Measurements from ENCODE around the gene SNAPIN. TPM values are rescaled to one million over a fixed set of nuclear protein-coding genes. Genes with fewer than 3 reads are reported as not detected.
A peak's percentile ranks its signal among the peaks of the same experiment; 100 is the strongest.

Gene SNAPIN
- total RNA-seq, 1 experiment from 2014 or later = 39.1 TPM

- POLR2A ChIA-PET = interaction anchor here (0.9 to 9.1 kb wide), 6 partner anchors 7 to 76 kb away, joined by 4 to 61 read pairs (median 6); partner anchors contain the start of genes CHTOP, S100A13 and S100A6
- no TSS peak for BruUV-seq (replicated peaks)
Observed at GRCh38 chr1:153610334-153610733, 48.2 kb upstream of the SNAPIN start.

GRCh38 chr1:153610811-153611301 is 47.6 kb upstream of the SNAPIN start:
- no peak for TF ChIP-seq EGR1 (IDR thresholded peaks at IDR 0.05; ENCODE audit: low read depth)
- TF ChIP-seq SRF (IDR thresholded peaks at IDR 0.05; ENCODE audit: low read depth) = no peak
- no peak for TF ChIP-seq ZBTB33 (IDR thresholded peaks at IDR 0.05; ENCODE audit: extremely low read depth, insufficient replicate concordance, low read length)
- TF ChIP-seq ELF1 (IDR thresholded peaks at IDR 0.05; ENCODE audit: borderline replicate concordance, low read depth) = no peak
- no peak for TF ChIP-seq POLR2AphosphoS5 (IDR thresholded peaks at IDR 0.05; ENCODE audit: low read depth, low read length)
- no peak for TF ChIP-seq EZH2phosphoT487 (IDR thresholded peaks at IDR 0.05; ENCODE audit: borderline replicate concordance)
- TF ChIP-seq ZNF274 (IDR thresholded peaks at IDR 0.05; ENCODE audit: low read depth, low read length) = no peak
- TF ChIP-seq CTCF (IDR thresholded peaks at IDR 0.05 in 2 of 3, conservative IDR thresholded peaks at IDR 0.05 in 1 of 3; ENCODE audit: borderline replicate concordance in 1 of 3, insufficient read depth in 1 of 3, low read depth in 2 of 3, low read length in 2 of 3) = no peak
- no peak for TF ChIP-seq JUND (IDR thresholded peaks at IDR 0.05)
- no peak for TF ChIP-seq ZFX (IDR thresholded peaks at IDR 0.05)
- no peak for TF ChIP-seq SP1 (IDR thresholded peaks at IDR 0.05; ENCODE audit: low read depth)
- TF ChIP-seq MAX (IDR thresholded peaks at IDR 0.05) = no peak
- no peak for TF ChIP-seq RAD21 (IDR thresholded peaks at IDR 0.05; ENCODE audit: low read depth)
- no peak for TF ChIP-seq TCF7L2 (IDR thresholded peaks at IDR 0.05; ENCODE audit: borderline replicate concordance, extremely low read depth, insufficient read depth, insufficient read length)
- Histone ChIP-seq H3K36me3 (ENCODE audit: control insufficient read depth in 1 of 2, insufficient read depth in 2 of 2, low read length in 2 of 2) (peaks cover 3 to 17% of the 10 kb centered on the region in 2 experiments; a peak in 3 of 4 replicates), H3K9me3 (ENCODE audit: control insufficient read depth in 1 of 2, insufficient read depth in 1 of 2, low read depth in 1 of 2, low read length in 2 of 2) (no peaks in the 10 kb centered on the region), H3K9me2 (ENCODE audit: insufficient read depth) (no peaks in the 10 kb centered on the region), H3K4me1 (ENCODE audit: control insufficient read depth in 1 of 2, insufficient read depth in 2 of 2, low read length in 2 of 2) (peaks cover 57 to 83% of the 10 kb centered on the region in 2 experiments), H3K27ac (ENCODE audit: low read depth, low read length) (peak overlapping the region; percentile 72), H3K4me2 (ENCODE audit: low read length) (peak overlapping the region; percentile 88), H3K79me2 (ENCODE audit: insufficient read depth, low read length) (peaks cover 77% of the 10 kb centered on the region), H4K20me1 (ENCODE audit: insufficient read depth) (no peaks in the 10 kb centered on the region), H3K4me3 (replicated peaks in 1 of 2; ENCODE audit: low read depth in 1 of 2, low read length in 2 of 2) (peak overlapping the region; percentile 88 to 92), H3K9ac (ENCODE audit: low read length) (peak overlapping the region; percentile 93), H3K27me3 (ENCODE audit: insufficient read depth, low read length) (no peaks in the 10 kb centered on the region), H2AFZ (ENCODE audit: low read depth, low read length, poor library complexity, severe bottlenecking) (no peak overlapping the region)
- intact Hi-C loops (cut with micrococcal nuclease) = loop anchor here (5.0 kb wide), 1 partner anchor 79 kb away; no protein-coding TSS in a partner anchor
- no peak for ATAC-seq
- POLR2A ChIA-PET = interaction anchor here (0.9 to 9.1 kb wide), 5 partner anchors 12 to 77 kb away, joined by 4 to 61 read pairs (median 8); partner anchors contain the start of genes CHTOP, S100A13 and S100A6
- no TSS peak for BruUV-seq (replicated peaks)
- no peak for DNase-seq (ENCODE audit: low read depth, low spot score)
- RAD21 ChIA-PET (ENCODE audit: low non-redundant PET in 1 of 2, low total read pairs in 2 of 2, uncharacterized antibody in 2 of 2, unreplicated experiment in 2 of 2) = interaction anchor here in 1 of 2 experiments (0.7 kb wide), 1 partner anchor 95 kb away, joined by 3 read pairs; no protein-coding TSS in a partner anchor
- CTCF ChIA-PET = interaction anchor here (1.1 to 1.3 kb wide), 4 partner anchors 17 to 100 kb away, joined by 4 to 8 read pairs (median 4); partner anchors contain the start of genes CHTOP and S100A13

More at GRCh38 chr1:153610334-153610733, 48.2 kb upstream of the SNAPIN start:
- Histone ChIP-seq H3K9ac (ENCODE audit: low read length) (peak overlapping the region; percentile 73), H3K27ac (ENCODE audit: low read depth, low read length) (peak overlapping the region; percentile 72), H3K9me3 (ENCODE audit: control insufficient read depth in 1 of 2, insufficient read depth in 1 of 2, low read depth in 1 of 2, low read length in 2 of 2) (no peaks in the 10 kb centered on the region), H3K4me1 (ENCODE audit: control insufficient read depth in 1 of 2, insufficient read depth in 2 of 2, low read length in 2 of 2) (peaks cover 52 to 78% of the 10 kb centered on the region in 2 experiments), H3K4me3 (replicated peaks in 1 of 2; ENCODE audit: low read depth in 1 of 2, low read length in 2 of 2) (peak overlapping the region; percentile 30 to 59), H3K79me2 (ENCODE audit: insufficient read depth, low read length) (peaks cover 72% of the 10 kb centered on the region), H3K9me2 (ENCODE audit: insufficient read depth) (no peaks in the 10 kb centered on the region), H2AFZ (ENCODE audit: low read depth, low read length, poor library complexity, severe bottlenecking) (no peak overlapping the region), H3K4me2 (ENCODE audit: low read length) (peak overlapping the region; percentile 88), H3K27me3 (ENCODE audit: insufficient read depth, low read length) (no peaks in the 10 kb centered on the region), H4K20me1 (ENCODE audit: insufficient read depth) (no peaks in the 10 kb centered on the region), H3K36me3 (ENCODE audit: control insufficient read depth in 1 of 2, insufficient read depth in 2 of 2, low read length in 2 of 2) (peaks cover 3 to 17% of the 10 kb centered on the region in 2 experiments; a peak in 3 of 4 replicates)
- DNase-seq (ENCODE audit: low read depth, low spot score) = no peak
- ChIA-PET CTCF (interaction anchor here (1.1 to 1.3 kb wide), 4 partner anchors 17 to 99 kb away, joined by 4 to 8 read pairs (median 4); partner anchors contain the start of genes CHTOP and S100A13), RAD21 (ENCODE audit: low non-redundant PET in 1 of 2, low total read pairs in 2 of 2, uncharacterized antibody in 2 of 2, unreplicated experiment in 2 of 2) (interaction anchor here in 1 of 2 experiments (1.1 kb wide), 1 partner anchor 17 kb away, joined by 4 read pairs; the partner anchor contains the start of gene S100A13)
- intact Hi-C loops (cut with micrococcal nuclease) = loop anchor here (5.0 kb wide), 1 partner anchor 78 kb away; no protein-coding TSS in a partner anchor
- ATAC-seq = 0 out of 2 replicates have a peak, but pooled peaks have one; percentile 5
- TF ChIP-seq CEBPB (IDR thresholded peaks at IDR 0.05; ENCODE audit: low read depth) (no peak), JUND (IDR thresholded peaks at IDR 0.05) (no peak), POLR2AphosphoS5 (IDR thresholded peaks at IDR 0.05; ENCODE audit: low read depth, low read length) (peak; percentile 69)
